Caco-2 (cell line): Measurements from ENCODE around the gene C22orf31. TPM values are rescaled to one million over a fixed set of nuclear protein-coding genes. Genes with fewer than 3 reads are reported as not detected.

Experiments used
- BruUV-seq: library from RNA; stranded (reverse); fragments of 400-500 nt; replicated peaks from 2 replicates; lab custom pipeline; 2021; lab: Mats Ljungman, UMichigan
- CTCF ChIA-PET: fragments of 300-600 bp; sonication (Branson Sonifier 250); formaldehyde crosslinking; loops from one replicate; lab custom pipeline; 2022; ENCODE audit warnings: antibody characterized with exemption; lab: Charles Lee
- POLR2A ChIA-PET: fragments of 300-600 bp; sonication (Branson Sonifier 250); formaldehyde crosslinking; loops from one replicate; lab custom pipeline; 2022; ENCODE audit warnings: antibody characterized with exemption; lab: Charles Lee
- DNase-seq, 2 experiments: peaks; one replicate each; pipeline versions ENCODE4 v3.0.0 to v3.0.0-alpha.2; 2020 to 2022
- H3K27me3 ChIP-seq: replicated peaks from 2 replicates; pipeline ENCODE4 v1.6.0; 2011; ENCODE audit warnings: low read length; ENCODE audit not compliant: control insufficient read depth, insufficient read depth
- H3K36me3 ChIP-seq: 2 replicates; pipeline ENCODE4 v1.5.1; 2011; ENCODE audit warnings: low read length; ENCODE audit not compliant: control insufficient read depth, insufficient read depth
- H3K4me1 ChIP-seq: fragments of 250-450 bp; sonication (Bioruptor Pico); 2 replicates; pipeline ENCODE4 v1.5.1; 2020; ENCODE audit warnings: mild to moderate bottlenecking
- H3K4me3 ChIP-seq: 2 replicates; pipeline ENCODE4 v1.5.1; 2011; ENCODE audit warnings: low read depth, mild to moderate bottlenecking, control low read depth, low read length
- H3K9me3 ChIP-seq: fragments of 250-450 bp; sonication (Bioruptor Pico); 2 replicates; pipeline ENCODE4 v1.5.1; 2020; ENCODE audit warnings: mild to moderate bottlenecking, moderate library complexity
- H3K27ac Mint-ChIP-seq: one replicate; pipeline ENCODE4 v1.8.0; 2022; ENCODE audit warnings: mixed read lengths; ENCODE audit not compliant: unreplicated experiment
- H3K27me3 Mint-ChIP-seq: one replicate; pipeline ENCODE4 v1.8.0; 2022; ENCODE audit warnings: mixed read lengths; ENCODE audit not compliant: insufficient read depth, unreplicated experiment
- H3K36me3 Mint-ChIP-seq: one replicate; pipeline ENCODE4 v1.8.0; 2022; ENCODE audit warnings: mild to moderate bottlenecking, mixed read lengths; ENCODE audit not compliant: insufficient read depth, unreplicated experiment
- H3K4me1 Mint-ChIP-seq: one replicate; pipeline ENCODE4 v1.8.0; 2022; ENCODE audit warnings: low read depth, mixed read lengths; ENCODE audit not compliant: unreplicated experiment
- H3K4me3 Mint-ChIP-seq: one replicate; pipeline ENCODE4 v1.8.0; 2022; ENCODE audit warnings: mild to moderate bottlenecking, moderate library complexity, mixed read lengths; ENCODE audit not compliant: unreplicated experiment
- H3K9me3 Mint-ChIP-seq: one replicate; pipeline ENCODE4 v1.8.0; 2022; ENCODE audit warnings: mixed read lengths; ENCODE audit not compliant: unreplicated experiment
- CTCF ChIP-seq, 2 experiments: fragments of 200-600 bp in 1 of 2; IDR thresholded peaks; 1 replicate in 1 of 2; 2 replicates in 1 of 2; pipeline versions ENCODE4 v1.5.1 to v1.8.0; 2011 to 2022; ENCODE audit warnings: antibody characterized with exemption in 1 of 2, control low read depth in 1 of 2, inconsistent platforms in 1 of 2, low read depth in 1 of 2, low read length in 1 of 2, mild to moderate bottlenecking in 1 of 2, moderate library complexity in 1 of 2; ENCODE audit not compliant: insufficient read depth in 1 of 2, severe bottlenecking in 1 of 2, unreplicated experiment in 1 of 2
- intact Hi-C: fragments of 100-400 bp; cut with micrococcal nuclease; formaldehyde crosslinking; loops from one replicate; pipeline ENCODE4 v1.10.0; 2022; ENCODE audit not compliant: unreplicated experiment
- total RNA-seq: library from RNA; stranded (reverse); gene quantifications from 2 replicates; pipeline ENCODE4 v1.2.3, GENCODE V29; 2022

The C22orf31 gene
- total RNA-seq, 1 experiment from 2014 or later = not detected

GRCh38 chr22:29073618-29074275 is 12.1 kb upstream of the C22orf31 start:
- H3K4me1 ChIP-seq = peaks cover 46% of the 10 kb centered on the region
- H3K9me3 Mint-ChIP-seq = no peaks in the 10 kb centered on the region
- H3K27me3 ChIP-seq = no peaks in the 10 kb centered on the region
- H3K36me3 Mint-ChIP-seq = peaks cover 22% of the 10 kb centered on the region
- TF ChIP-seq CTCF (IDR thresholded peaks at IDR 0.05; ENCODE audit: insufficient read depth in 1 of 2, low read depth in 1 of 2, low read length in 1 of 2, severe bottlenecking in 1 of 2, unreplicated experiment in 1 of 2) = no peak
- peak overlapping the region; percentile 80 for H3K4me3 Mint-ChIP-seq
- ChIA-PET POLR2A (no interaction called here), CTCF (no interaction called here)
- BruUV-seq = no TSS peak
- peak; percentile 63 to 72 for DNase-seq
- H3K4me3 ChIP-seq = peak overlapping the region; percentile 81
- no peaks in the 10 kb centered on the region for H3K9me3 ChIP-seq
- H3K27ac Mint-ChIP-seq = peak overlapping the region; percentile 42
- no peaks in the 10 kb centered on the region for H3K27me3 Mint-ChIP-seq
- intact Hi-C loops = loop anchor here (1.0 to 5.0 kb wide), 3 partner anchors 44 to 174 kb away; no protein-coding TSS in a partner anchor
- H3K4me1 Mint-ChIP-seq = peaks cover 40% of the 10 kb centered on the region
- H3K36me3 ChIP-seq = no peaks in the 10 kb centered on the region; the same call in 1 of the 2 replicates

GRCh38 chr22:29072979-29073617 is 11.5 kb upstream of the C22orf31 start, which contains the start of gene KREMEN1:
Gene KREMEN1, plus strand, starts transcription at chr22:29073035. Its CDS starts 96 bp downstream, at chr22:29073131.
- CTCF ChIA-PET = interaction anchor here (0.6 to 1.5 kb wide), 3 partner anchors 31 to 81 kb away, joined by 3 to 6 read pairs (median 3); no protein-coding TSS in a partner anchor
- peak in 1 of 2 experiments; percentile 25 for DNase-seq
- H3K4me1 ChIP-seq = peaks cover 46% of the 10 kb centered on the region
- Mint-ChIP-seq H3K9me3 (no peaks in the 10 kb centered on the region), H3K27me3 (no peaks in the 10 kb centered on the region), H3K4me1 (peaks cover 40% of the 10 kb centered on the region), H3K4me3 (peak within 1 kb of the TSS; percentile 80), H3K36me3 (peaks cover 21% of the 10 kb centered on the region), H3K27ac (peak within 1 kb of the TSS; percentile 84)
- H3K36me3 ChIP-seq = no peaks in the 10 kb centered on the region
- POLR2A ChIA-PET = interaction anchor here (0.6 to 1.0 kb wide), 6 partner anchors 22 to 273 kb away, joined by 3 to 12 read pairs (median 5); partner anchors contain the start of genes XBP1 and ZNRF3
- no TSS peak for BruUV-seq
- TF ChIP-seq CTCF (IDR thresholded peaks at IDR 0.05; ENCODE audit: insufficient read depth in 1 of 2, low read depth in 1 of 2, low read length in 1 of 2, severe bottlenecking in 1 of 2, unreplicated experiment in 1 of 2) = no peak
- no peaks in the 10 kb centered on the region for H3K27me3 ChIP-seq
- H3K9me3 ChIP-seq = no peaks in the 10 kb centered on the region
- H3K4me3 ChIP-seq = peak within 1 kb of the TSS; percentile 81
- intact Hi-C loops = loop anchor here (5.0 kb wide), 2 partner anchors 44 to 174 kb away; no protein-coding TSS in a partner anchor
